PFSK-1 (cell line): ENCODE results near the gene CLASP2.

Source experiments
- FOXP2 ChIP-seq: optimal IDR thresholded peaks from 2 replicates; pipeline ENCODE3; 2011; ENCODE audit warnings: borderline replicate concordance, control low read depth, inconsistent platforms; ENCODE audit not compliant: insufficient read depth; ENCODE audit errors: extremely low read length, extremely low read depth
- POLR2AphosphoS5 ChIP-seq: IDR thresholded peaks from 2 replicates; pipeline ENCODE4 v1.6.1; 2012; ENCODE audit warnings: low read depth, mild to moderate bottlenecking, control low read depth, low read length, moderate library complexity
- REST ChIP-seq, 2 experiments: IDR thresholded peaks; 2 replicates each; pipeline versions ENCODE4 v1.6.1 to v1.8.0; 2011 to 2012; ENCODE audit warnings: low read depth in 2 of 2, low read length in 2 of 2, control low read depth in 1 of 2, inconsistent platforms in 1 of 2, mild to moderate bottlenecking in 1 of 2, moderate library complexity in 1 of 2; ENCODE audit not compliant: insufficient read depth in 1 of 2
- SIN3A ChIP-seq: IDR thresholded peaks from 2 replicates; pipeline ENCODE4 v1.6.1; 2012; ENCODE audit warnings: mild to moderate bottlenecking, low read length, moderate library complexity, borderline replicate concordance; ENCODE audit not compliant: insufficient read depth
- TAF1 ChIP-seq: IDR thresholded peaks from 2 replicates; pipeline ENCODE4 v1.6.1; 2012; ENCODE audit warnings: low read length, control low read depth, borderline replicate concordance; ENCODE audit not compliant: insufficient read depth

DNA sequence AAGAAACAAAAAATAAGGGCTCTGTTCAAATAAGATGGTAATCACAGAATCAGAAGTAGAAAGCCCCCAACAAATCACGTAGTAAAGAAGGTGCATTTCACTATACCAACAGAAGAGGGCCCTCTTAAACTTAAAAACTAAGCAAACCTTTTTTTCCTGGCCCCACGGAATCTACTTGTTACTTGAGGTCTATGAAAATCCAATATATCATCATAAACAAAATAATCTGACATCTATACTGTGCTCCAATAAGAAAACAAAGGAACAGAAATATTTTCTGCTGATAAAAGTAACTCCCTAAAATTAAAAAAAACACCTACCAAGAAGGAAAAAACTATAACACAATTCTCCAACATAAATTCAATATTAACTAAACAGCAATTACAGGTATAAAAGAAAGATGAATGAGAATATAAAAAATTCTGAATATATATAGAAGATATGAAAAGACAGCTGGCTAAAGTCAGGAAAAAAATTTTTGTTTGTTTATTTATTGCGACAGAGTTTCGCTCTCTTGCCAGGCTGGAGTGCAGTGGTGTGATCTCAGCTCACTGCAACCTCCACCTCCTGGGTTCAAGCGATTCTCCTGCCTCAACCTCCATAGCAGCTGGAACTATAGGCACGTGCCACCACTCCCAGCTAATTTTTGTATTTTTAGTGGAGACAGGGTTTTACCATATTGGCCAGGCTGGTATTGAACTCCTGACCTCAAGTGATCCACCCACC, 81.8 kb downstream of the CLASP2 start:
- TF ChIP-seq FOXP2: no peak
- no peak for TF ChIP-seq TAF1
- TF ChIP-seq POLR2AphosphoS5: no peak
- no peak for TF ChIP-seq REST (IDR thresholded peaks at IDR 0.05; ENCODE audit: insufficient read depth in 1 of 2, low read depth in 2 of 2, low read length in 2 of 2)
- TF ChIP-seq SIN3A: no peak
